HG03066 (cell line): ENCODE results near the gene C11orf52.
"Not testable (repeated sequence)": the region's sequence is repeated elsewhere in the genome, so short reads cannot be mapped to it uniquely, and the experiment has no call there.

Experiments used
- ATAC-seq: cut with Tn5 transposase; IDR thresholded peaks from one replicate; pipeline ENCODE4 v1.9.1; 2021; ENCODE audit warnings: low read depth; ENCODE audit not compliant: unreplicated experiment

C11orf52 gene

DNA sequence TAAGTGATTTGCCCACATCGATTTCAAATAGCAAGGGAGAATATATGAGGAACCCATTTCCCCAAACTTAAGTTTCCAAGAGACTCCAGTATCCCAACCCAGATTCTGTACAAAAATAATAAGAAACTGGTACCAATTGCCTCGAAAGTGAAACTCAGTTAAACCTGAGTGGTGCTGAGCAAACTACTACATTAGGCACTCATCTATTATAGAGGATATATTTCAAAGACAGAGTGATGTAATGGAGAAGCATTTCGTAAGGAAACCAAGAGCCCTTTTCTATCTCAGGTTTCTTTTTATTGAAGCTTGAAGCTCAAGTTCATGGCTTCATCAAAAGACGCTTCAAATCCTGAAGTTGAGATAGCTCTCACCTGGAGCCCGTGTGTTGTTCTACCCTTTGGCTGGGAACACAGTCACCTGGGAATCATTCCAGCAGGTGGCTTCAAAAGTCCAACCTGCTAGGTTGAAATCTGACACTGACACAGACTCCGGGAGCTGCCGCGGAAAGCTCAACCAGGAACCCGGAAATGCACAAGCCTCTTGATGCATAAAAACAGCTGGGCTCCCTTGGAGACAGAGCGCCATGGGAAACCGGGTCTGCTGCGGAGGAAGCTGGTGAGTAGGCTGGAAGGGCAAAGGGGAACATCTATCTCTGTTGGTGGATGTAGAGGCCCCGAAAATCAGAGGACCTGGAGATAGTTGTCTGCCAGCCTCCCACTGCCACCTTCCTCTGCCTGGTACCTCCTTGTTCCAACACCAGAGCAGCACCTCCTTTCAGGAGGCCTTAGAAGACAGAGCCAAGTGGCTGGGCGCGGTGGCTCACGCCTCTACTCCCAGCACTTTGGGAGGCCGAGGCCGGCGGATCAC lies at the start of gene C11orf52:
C11orf52 (plus strand) TSS at position 524 of the 867 bp plus-strand sequence; CDS start at position 584, 60 bp downstream.
- ATAC-seq = no peak

DNA sequence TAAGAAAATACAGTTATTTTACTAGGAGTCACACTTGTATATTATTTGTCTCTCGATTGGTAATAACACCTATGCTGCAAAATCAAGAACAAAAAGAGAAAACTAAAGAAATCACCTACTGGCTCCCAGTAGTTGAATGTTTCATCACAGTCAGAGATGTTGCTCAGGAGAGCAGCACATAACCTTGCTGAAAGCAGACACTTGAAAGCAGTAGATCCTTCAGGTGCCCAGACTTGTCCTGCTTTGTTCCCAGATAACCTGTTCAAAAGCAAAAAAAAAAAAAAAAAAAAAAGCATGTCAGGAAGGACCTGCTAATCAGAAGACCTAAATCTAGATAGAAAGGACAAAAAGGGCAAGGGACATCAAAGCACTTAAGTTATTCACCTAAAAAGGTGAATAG lies 48.6 kb upstream of the C11orf52 start:
- ATAC-seq = no peak

- ATAC-seq = no peak
These were observed 48.2 kb upstream of the C11orf52 start for GRCh38 chr11:111870522-111870885.

- ATAC-seq = peak; percentile 89
These were observed 47.6 kb upstream of the C11orf52 start, which contains the start of gene ALG9 for GRCh38 chr11:111870886-111871692. Gene ALG9 (minus strand): TSS chr11:111871581. CDS start chr11:111871482, 99 bp downstream.

GRCh38 chr11:111871693-111872161 lies 47.0 kb upstream of the C11orf52 start:
- no peak for ATAC-seq

DNA sequence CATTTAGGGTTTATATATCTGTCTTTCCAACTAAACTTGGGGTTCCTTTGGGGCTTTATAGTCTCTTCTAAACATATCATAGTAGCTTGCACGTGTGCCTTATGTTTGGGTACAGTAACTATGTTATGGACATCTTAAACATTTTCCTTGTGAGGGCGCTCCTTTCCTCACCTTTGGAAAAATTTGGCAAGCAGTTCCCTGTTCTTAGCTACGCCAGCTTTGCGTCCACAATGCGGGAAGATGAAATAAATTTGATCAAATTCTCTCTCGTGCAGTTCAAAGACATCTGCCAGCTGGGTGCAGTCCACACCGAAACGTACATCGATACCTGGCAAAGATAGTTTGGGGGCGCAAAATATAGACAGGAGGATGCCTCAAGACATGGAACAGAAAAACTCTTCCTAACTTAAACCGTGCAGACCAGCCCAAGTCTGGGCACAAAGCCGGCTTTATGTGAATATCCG lies 40.3 kb upstream of the C11orf52 start:
- ATAC-seq = peak; percentile 9

DNA sequence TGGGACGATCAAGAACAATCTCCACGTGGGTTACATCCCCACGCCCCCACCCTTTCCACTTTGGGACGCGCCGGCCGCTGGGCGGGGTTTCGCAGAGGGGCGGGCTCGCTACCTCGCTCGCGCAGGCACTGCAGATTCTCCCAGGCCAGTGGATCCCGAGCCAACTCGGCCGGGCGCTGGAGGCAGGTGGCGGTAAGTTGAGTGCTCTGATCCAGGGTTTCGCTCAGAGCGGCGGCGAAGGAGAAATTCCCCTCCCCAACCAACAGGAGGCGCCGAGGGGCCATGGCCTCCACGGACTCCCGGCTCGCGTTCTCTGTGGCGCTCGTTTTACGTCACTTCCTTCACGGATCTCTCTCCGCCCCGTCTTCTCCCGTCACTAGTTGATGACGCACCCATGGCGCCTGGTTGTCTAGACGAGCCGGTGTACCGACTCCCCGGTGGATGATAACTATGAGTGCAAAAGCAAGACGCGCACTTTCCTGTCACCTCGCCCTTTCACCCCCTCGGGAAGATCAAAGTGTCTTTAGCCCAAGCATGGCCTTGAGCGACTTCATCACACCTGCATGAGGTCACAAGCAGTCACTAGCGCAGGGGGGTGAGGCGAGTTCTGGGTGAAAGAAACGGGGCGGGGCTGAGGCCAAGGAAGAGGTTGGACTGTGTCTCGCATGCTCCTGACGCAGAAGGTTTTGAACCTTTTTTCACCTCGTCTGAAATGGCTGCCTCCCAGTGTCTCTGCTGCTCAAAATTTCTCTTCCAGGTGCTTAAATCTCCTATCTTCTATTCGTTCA lies 39.7 kb upstream of the C11orf52 start, which contains the start of the genes CFAP68 and FDXACB1:
CFAP68 (plus strand) TSS at position 693 of the 788 bp plus-strand sequence; CDS start at position 713, 20 bp downstream.
FDXACB1 (minus strand) TSS at position 317 of the 788 bp plus-strand sequence; CDS start at position 284, 33 bp downstream.
- peak; percentile 89 for ATAC-seq

DNA sequence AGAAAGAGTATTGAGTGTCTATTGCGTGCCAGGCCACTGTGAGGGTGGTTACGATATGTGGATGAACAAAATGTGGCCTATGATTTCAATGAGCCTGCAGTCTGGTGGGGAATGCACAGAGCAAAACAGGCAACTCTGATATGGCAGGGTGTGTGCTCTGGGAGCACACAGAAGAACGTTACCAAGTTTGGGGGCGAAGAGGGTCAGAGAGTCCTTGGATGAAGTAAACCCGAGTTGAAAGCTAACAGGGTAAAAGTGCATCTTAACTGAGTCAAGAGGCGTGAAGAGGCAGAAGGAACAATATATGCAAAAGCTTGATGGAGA lies 39.1 kb upstream of the C11orf52 start:
- ATAC-seq = no peak

DNA sequence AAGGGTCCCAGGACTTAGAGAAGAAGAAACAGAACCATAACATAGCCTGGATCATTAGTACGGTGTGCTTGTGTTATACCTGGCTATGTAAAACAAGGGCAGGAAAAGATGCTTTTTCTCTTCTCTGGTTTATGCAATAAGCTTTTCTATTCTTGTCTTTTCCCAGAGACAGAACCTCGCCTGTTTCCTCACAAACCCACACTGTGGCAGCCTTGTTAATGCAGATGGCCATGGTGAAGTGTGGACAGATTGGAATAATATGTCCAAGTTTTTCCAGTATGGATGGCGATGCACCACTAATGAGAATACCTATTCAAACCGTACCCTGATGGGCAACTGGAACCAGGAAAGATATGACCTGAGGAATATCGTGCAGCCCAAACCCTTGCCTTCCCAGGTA lies 36.5 kb upstream of the C11orf52 start:
- ATAC-seq = no peak

DNA sequence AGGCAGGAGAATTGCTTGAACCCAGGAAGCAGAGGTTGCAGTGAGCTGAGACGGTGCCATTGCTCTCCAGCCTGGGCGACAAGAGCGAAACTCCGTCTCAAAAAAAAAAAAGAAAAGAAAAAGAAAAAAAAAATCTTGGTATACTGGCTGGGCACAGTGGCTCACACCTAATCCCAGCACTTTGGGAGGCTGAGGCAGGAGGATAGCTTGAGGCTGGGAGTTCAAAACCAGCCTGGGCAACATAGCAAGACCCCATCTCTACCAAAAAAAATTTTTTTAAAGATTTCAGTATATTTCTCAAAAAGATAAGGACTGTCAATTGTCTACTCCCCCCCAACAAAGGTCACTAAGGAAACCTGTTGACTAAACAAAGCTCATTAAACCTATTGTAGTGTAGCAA lies 33.7 kb upstream of the C11orf52 start:
- ATAC-seq = not testable (repeated sequence)

GRCh38 chr11:111886032-111886431 lies 32.7 kb upstream of the C11orf52 start:
- no peak for ATAC-seq

DNA sequence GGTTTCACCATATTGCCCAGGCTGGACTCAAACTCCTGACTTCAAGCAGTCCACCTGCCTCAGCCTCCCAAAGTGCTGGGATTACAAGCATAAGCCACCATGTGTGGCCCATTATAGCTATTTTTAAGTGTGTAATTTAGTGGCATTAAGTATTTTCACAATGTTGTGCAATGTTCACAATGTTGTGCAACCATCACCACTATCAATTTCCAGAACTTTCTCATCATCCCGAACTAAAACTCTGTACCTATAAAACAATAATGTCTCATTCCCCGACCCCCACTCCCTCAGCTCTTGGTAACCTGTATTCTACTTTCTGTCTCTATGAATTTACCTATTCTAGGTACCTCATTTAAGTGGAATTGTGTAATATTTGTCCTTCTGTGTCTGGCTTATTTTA lies 31.9 kb upstream of the C11orf52 start:
- no peak for ATAC-seq

DNA sequence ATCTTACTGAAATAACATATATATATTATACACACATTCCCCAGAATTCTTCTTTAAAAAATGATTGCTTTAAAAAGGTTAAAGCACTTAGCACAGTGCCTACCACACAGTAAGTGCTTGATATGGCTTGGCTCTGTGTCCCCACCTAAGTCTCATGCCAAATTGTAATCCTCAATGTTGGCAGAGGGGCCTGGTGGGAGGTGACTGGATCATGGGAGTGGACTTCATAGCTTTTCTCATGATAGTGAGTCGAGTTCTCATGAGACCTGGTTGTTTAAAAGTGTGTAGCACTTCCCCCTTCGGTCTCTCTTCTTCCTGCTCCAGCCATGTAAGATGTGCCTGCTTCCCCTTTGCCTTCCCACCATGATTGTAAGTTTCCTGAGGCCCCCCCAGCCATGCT lies 13.3 kb upstream of the C11orf52 start:
- ATAC-seq = no peak

DNA sequence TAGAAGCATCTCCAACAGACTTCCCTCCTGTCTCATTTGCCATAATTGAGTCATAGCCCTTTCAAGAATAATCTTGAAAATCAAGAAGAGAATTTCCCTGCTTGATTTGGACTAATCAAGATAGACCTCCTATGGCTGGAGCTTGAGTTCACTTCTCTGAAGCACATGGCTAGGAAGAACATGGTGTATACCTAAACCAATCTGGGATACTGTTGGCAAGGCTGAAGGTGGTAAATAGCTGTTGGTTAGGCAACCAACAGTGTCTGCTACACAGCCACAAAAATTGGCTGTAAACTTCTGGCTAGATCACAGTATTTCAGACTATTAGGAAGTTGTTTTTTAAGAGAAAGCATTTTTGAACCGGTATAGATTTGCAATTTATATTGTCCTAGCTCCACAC lies 12.0 kb upstream of the C11orf52 start:
- no peak for ATAC-seq

DNA sequence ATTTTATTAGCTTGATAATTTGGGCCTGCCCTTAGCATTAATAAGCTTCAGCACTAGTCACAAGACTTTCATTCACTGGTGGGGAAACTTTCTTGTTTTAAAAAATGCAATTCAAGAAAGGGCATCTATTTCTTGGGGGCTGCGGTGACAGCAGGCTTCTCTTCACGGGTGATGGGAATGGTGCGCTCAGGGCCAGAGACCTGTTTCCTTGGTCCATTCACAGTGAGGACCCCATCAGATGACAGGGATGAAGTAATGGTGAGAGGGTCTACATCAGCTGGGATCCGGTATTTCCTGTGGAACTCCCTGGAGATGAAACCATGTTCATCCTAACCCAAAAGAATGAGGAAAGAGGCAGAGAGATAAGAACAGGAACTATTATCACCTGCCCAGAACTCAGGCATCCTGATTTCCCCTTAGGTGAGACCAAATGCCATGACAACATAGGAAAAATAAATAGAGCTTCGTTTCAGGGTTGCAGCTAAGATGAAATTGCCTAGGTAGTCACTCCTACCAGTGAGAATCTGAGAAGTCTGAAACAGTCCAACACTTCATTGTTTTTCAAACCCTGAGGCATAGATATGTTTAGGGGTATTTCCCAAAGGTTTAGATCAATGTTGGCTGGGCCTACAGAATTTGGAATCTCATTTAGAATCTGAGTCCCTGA lies 9.9 kb upstream of the C11orf52 start:
- ATAC-seq = no peak

GRCh38 chr11:111909378-111909777 lies 9.3 kb upstream of the C11orf52 start:
- ATAC-seq = no peak

- no peak for ATAC-seq
These were observed 7.8 kb upstream of the C11orf52 start for GRCh38 chr11:111910676-111911562.

DNA sequence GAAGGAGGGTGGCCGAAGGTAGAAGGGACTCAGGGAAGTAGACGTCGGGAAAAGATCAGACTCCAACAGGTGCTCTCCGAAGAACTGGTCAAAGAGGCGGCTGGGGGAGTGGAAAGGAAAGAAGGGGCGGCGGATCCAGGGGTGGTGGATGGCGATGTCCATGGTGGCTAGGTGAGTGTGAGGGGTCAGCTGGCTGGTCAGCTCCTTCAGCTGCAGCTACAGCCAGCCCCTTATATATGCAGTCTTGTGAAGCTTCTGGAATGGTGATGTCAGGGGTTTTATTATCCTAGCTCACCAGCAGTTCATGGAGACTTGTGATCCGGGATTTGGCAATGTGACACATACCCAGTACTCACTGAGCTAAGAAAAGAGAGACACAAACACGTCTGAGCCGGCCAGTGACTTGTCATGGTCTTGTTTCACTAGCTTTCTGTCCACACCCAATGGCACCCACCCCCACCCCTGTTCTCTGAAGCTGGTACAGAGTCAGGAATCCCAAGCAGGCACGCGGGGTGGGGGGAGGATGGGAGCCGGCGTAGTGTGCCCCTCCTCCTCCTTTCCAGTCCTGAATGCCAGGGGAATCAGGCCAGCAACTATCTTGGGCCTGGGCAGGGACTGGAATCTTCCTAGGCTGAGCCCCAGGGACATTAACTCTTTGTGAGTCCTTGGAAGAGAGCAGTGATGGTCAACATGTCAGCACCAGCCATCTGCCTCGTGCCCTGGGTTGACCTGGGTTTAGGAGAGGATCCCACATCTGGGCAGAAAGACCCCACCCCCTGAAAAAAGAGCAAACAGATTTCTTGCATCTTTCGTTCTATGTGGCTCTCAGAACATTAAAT lies 6.9 kb upstream of the C11orf52 start, which contains the start of gene CRYAB:
CRYAB (minus strand) TSS at position 208 of the 839 bp plus-strand sequence; CDS start at position 162, 46 bp downstream.
- ATAC-seq = no peak
